HG02610 (cell line): Measurements from ENCODE around the gene PRR35.

Experiments used
- ATAC-seq: cut with Tn5 transposase; IDR thresholded peaks from one replicate; pipeline ENCODE4 v1.9.1; 2021; ENCODE audit warnings: mild to moderate bottlenecking, moderate library complexity; ENCODE audit not compliant: unreplicated experiment

The PRR35 gene

DNA sequence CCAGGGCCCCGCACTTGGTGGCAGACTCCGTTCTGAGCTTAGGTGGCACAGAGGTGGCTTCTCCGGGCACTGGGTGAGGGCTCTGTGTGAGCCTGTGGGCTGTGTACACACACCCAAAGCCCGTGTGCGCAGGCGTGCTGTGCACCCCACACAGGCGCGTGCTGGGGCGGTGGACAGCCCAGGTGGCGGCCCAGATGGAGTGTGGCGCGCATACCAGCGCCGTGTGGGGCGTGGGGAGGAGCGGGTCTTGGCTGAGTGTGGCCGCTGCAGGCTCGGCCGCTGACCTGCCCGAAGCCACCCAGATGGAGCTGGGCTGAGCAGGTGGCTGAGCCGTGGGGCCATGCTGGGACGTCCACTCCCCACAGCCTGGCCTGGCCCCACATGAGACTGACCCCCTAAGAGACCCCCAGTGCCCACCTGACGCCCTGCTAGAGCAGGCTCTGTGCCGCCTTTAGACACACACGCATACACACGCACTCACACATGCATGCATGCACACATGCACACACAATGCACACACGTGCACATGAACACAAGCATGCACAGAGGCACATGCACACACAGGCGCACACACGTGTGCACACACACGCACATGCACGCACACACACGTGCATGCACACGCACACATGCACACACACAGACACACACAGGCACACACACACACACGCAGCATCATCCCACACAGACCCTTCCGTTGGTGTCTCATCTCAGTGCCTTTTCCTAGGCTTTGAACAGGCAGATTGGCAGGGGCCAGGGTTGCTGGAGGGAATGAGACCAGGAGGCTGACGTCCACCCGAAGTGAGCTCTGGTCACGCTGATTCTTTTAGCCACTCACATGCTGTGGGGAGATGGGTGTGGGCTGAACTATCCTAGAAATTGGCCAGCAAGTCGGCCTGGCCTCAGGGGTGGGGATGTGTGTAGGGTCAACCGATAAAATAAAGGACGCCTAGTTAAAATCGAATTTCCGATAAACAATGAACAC is 2.1 kb downstream of the PRR35 start:
- no peak for ATAC-seq

DNA sequence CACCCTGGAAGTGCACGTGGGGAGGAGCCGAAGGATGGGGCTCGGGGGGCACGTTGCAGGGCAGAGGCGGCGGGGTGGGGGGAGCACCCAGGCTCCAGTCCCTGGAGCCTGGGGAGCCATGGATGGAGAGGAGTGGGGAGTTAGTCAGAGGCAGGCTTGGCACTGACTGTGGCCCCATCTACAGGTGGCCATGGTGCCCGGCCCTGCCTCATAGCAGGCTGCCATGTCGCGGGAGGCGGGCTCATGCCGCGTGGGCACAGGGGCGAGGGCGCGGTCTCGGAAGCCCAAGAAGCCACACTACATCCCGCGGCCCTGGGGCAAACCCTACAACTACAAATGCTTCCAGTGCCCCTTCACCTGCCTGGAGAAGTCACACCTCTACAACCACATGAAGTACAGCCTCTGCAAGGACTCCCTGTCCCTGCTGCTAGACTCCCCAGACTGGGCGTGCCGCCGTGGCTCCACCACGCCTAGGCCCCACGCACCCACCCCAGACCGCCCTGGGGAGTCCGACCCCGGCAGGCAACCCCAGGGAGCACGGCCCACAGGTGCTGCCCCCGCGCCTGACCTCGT is 3.0 kb downstream of the PRR35 start:
- no peak for ATAC-seq

DNA sequence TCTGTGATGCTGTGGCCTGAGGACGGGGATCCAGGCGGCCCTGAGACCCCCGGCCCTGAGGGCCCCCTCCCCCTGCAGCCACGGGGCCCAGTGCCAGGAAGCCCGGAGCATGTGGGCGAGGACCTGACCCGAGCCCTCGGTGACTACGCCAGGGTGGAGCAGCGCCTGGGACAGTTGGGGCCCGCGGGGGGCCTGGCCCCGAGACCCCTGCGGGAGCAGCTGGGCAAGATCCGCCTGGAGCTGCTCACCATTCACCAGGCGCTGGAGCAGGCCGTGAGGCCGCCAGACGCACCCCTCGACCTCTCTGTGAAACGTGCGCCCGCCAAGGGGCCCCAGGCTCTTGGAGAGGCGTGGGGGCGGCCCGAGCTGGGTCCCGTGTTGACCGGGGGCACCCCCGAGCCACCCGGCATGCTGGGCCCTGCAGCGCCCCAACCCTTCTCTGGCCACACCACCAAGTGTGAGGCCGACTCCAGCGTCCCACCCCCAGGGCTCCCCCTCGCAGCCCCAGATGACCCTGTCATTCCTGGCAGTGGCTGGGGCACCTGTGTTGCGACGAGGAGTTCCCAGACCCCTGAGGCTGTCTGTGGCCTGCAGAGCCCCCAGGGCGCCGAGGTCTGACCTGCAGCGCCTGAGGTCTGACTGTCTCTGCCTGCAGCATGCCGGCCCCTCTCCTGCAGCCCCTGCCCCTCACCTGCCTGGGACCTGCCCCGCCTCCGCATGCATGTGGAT is 4.7 kb downstream of the PRR35 start:
- no peak for ATAC-seq

DNA sequence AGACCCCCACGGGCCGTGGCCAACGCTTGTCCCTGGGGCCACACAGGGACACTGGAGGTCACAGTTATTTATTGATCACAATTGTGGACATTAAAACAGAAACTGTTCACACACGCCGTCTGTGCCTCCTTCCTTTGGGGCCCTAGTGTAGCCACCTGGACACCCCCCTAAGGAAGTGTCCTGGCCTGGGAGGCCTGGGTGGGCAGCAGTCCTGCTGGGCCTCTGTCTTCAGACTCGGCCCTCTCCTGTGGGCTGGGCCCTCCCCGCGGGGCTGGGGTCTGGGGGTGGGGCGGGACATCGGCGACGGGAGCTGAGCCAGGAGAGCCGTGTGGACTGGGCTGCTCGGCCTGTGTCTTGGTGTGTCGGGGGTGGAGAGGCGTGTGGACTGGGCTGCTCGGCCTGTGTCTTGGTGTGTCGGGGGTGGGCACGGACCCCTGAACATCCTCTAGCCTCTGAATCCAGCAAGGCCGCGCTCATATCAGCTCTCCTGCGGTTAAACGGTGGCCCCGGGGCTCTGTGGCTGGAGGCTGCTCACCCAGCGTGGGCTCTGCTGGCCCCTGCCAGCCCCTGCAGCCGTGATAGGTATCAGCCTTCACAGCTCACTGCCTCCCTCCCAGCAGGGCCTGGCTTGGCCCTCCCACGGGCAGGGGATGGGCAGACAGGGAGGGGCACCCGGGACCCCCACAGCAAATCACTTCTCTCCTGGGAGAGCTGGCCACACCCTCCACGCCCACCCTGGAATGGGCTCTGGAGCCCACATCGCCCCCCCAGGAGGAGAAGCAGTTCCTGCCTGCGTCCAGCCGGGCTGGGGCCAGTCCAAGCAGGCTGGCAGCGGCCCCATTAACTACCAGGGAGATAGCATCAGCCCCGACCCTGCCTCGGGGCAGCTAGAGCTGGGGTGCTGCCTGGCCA is 5.5 kb downstream of the PRR35 start:
- ATAC-seq, result no peak

DNA sequence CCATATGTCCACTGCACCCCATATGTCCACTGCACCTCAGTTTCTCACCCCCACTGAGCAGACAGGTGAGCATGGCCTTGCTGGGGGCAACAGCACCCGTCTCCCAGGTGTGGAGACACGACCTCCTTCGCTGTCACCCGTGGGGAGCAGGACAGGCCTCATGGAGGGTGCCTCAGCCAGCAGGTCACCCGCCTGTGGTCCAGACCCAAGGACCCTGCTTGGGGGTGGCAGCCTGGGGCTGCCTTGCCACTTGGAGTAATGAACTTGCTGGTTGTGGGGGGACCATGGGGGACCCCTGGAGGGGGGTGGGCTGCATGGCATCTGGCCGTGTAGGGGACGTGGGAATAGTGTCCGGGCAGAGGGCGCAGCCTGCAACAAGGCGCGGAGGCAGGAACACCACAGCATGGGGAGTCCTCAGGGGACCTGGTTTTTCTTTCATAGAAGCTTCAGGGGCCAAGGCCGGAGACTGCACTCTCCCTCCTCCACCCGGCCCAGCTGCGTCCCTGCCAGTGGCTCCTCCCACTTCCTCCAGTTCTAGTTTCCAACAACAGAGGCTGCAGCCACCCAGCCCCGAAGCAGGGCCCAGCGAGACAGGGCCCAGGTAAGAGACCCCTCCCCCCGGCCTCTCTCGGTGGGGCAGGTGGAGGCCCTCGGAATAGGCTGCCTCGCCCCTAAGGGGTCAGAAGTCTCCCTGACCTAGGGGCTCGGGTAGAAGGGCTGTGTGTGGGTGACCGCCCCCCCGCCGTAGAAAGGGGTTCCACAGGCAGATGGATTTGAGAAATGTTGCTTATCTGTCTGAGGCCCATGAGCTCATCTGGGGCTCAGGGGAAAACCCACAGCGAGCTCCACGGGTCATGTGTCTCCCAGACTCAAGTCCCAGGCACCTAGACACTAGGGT is 6.5 kb downstream of the PRR35 start, which contains the start of gene NHLRC4:
Gene NHLRC4, plus strand, starts transcription at position 531 of the 898 bp plus-strand sequence. CDS start 1,043 bp downstream, outside the sequence.
- ATAC-seq, result no peak

DNA sequence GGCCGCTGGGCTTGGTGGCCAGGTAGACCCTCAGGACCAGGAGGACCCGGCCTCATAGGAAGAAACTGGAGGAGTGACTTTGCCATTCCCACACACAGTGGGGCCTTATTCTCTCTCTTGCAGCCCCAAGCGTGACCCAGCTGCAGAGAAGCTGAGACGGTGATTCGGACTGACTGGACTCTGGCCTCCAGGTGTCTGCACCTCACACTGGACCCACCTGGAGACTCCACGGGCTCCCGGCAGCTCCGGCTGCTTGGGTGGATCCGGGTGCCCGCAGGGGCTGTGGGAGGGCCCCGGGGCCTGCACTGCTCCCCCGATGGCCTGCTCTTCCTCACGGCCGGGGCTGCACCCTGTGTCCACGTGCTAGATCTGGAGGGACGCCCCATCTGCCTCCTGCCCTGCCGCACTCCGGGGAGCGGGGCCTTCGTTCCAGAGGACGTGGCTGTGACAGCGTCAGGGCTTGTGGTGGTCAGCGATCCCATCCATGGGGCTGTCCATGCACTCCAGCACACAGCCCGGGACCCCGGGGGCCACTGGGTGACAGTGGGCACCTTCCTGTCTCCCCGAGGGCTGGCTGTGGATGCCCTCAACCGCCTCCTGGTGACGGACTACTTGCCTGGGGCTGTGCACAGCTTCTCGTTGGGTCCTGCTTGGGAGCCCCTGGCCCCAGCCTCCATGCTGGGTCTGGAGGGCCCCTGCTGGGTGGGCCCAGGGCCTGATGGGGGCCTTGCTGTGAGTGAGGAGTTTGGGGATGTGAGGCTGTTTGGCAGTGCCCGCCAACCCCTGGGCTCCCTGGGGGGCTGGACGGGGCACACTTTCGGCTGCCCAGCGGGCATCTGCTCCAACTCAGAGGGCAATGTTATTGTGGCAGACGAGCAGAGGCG is 7.4 kb downstream of the PRR35 start:
- no peak for ATAC-seq

DNA sequence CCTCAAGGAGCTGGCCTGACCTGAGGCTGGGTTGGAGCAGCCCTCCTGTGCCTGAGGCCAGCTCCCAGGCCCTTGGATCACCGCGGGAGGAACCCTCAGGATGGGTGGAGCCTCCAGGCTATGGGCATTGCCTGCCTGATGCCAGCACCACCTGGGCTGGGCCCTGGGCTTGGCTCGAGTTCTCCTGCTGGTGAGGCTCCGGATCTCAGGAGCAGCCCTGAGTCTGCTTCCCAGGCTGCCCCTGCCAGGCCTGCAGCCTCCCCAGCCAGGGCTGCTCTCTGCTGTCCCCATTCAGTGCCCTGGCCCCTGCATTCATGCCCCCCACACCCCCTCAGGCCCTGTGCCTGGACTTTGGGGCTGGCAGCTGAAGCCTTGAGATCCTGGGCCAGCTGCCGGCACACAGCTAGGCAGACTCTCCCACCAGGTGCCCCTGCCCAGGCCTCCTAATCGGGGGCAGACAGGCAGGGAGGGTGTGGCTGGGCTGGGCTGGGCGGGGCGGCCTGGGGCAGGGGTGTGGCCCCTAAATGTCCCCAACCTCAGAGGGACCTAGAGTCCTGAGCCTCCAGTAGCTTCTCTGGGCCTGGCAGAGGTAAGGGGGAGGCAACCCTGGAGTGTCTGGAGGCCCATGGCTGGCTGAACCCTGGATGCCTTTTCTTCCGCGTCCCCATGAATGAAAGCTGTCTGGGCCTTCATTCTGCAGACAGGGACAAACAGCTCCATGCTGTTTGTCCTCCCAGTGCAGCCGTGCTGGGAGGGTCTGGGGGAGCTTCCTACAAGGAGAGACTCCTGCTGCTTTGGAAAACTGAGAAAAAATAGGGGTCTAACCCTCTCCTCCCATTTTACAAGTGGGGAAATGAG is 8.4 kb downstream of the PRR35 start:
- ATAC-seq, result no peak

DNA sequence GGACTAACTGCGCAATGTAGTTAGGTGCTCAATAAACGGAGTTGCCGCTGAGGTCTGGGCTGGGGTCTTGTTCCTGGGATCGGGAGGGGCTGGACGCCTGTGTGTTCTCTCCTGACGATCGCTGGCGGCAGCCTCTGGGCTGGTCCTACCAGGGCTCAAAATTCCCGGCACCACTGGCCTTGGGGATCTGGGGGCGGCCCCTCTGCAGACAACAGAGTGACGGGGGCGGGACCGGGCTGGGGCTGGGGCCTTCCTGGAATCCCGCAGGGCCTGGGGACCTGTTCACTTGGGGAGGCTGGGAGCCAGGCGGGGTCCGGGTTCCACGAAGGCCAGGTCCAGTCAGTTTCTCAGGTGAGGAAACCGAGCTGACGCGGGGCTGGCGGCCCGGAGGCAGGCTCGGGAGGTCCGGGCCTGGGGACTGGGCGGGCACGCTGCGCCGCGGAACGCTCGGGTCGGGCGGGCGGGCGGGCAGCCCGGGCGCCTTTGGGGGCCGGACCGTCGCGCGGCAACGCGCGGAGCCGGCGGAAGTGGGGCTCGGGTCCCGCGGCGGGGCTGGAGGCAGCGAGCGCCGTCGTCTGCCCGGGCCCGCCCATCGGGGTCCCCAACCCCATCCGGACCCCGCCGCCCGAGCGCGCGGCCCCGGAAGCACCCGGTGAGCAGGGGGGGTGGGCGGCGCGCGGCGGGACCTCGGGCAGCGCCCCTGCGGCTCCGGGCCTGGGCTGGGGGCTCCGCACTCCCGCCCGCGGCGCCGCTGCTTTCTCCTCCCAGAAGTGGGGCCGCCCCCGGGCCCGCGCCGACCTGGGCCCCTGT is 9.5 kb downstream of the PRR35 start, which contains the start of gene PIGQ:
Gene PIGQ, plus strand, starts transcription at position 524 of the 810 bp plus-strand sequence. CDS start 4,107 bp downstream, outside the sequence.
- peak; percentile 47 for ATAC-seq

DNA sequence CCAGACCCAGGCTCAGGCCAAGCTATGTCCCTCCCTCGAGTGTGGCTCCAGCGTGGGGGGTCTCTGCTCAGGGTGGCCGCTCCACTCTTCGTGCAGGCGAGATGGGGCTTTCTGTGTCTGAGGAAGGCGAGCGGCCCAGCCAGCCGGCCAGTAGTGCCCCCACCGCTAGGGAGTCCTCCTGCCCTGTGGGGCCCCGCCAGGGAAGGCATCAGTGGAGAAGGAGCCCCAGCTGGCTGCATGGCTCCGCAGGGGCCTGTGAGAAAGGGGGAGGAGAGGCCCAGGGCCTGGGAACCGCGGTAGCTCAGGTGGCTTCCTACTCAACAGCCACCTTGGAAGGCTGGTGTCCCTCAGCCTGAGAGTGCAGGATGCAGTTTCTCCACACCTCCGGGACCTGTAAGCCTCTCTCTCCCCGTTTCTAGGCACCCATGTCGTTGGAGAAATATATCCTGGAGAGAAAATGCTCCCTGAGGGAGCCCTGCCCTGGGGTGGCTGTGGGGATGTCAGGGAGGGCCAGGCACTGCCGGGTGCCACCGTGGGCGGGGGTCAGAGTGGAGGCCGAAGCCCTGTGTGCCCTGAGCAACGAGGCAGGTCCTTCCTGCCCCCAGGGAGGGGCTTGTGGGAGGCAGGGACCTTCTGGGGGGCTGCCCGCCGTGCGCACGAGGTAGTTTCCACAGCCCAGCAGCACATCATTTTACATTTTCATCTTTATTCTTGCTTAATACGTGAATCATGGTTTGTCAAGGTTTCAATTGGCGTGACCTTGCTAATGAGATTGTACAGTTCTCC is 12.9 kb downstream of the PRR35 start:
- ATAC-seq, result no peak

DNA sequence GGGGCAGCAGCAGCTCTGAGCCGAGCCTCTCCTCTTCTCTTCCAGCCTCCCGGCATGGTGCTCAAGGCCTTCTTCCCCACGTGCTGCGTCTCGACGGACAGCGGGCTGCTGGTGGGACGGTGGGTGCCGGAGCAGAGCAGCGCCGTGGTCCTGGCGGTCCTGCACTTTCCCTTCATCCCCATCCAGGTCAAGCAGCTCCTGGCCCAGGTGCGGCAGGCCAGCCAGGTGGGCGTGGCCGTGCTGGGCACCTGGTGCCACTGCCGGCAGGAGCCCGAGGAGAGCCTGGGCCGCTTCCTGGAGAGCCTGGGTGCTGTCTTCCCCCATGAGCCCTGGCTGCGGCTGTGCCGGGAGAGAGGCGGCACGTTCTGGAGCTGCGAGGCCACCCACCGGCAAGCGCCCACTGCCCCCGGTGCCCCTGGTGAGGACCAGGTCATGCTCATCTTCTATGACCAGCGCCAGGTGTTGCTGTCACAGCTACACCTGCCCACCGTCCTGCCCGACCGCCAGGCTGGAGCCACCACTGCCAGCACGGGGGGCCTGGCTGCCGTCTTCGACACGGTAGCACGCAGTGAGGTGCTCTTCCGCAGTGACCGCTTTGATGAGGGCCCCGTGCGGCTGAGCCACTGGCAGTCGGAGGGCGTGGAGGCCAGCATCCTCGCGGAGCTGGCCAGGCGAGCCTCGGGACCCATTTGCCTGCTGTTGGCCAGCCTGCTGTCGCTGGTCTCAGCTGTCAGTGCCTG is 14.0 kb downstream of the PRR35 start:
- ATAC-seq, result no peak

DNA sequence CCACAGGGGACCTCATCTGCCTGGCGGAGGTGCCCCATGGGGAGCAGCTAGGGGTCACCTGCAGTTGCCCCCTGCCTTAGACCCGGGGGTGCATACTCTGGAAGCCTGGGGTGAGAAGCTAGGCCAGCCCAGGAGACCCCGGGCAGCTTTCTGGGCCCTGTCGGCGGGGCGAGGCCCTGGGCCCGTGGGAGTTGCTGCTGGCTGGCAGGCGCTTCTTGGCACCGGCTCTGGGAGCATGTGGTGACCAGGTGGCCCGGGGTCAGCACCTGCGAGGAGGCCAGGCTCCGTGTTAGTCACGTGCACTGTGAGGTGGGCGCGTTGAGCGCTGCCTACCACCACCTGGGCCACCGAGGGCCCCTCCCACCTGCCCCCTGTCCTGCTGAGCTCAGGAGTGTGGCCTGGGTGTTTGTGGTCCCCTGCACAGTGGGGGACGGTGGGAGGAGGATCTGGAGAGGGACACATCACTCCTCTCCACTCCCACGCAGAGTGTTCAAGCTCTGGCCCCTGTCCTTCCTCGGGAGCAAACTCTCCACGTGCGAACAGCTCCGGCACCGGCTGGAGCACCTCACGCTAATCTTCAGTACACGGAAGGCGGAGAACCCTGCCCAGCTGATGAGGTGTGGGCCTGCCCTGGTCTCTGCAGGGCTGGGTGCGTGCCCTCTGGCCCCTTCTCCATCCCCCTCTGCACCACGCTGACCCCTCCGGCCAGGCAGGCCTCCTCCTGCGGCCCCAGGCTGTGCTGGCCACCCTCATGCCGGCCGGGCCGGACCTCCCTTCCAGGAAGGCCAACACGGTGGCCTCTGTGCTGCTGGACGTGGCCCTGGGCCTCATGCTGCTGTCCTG is 15.4 kb downstream of the PRR35 start:
- no peak for ATAC-seq

DNA sequence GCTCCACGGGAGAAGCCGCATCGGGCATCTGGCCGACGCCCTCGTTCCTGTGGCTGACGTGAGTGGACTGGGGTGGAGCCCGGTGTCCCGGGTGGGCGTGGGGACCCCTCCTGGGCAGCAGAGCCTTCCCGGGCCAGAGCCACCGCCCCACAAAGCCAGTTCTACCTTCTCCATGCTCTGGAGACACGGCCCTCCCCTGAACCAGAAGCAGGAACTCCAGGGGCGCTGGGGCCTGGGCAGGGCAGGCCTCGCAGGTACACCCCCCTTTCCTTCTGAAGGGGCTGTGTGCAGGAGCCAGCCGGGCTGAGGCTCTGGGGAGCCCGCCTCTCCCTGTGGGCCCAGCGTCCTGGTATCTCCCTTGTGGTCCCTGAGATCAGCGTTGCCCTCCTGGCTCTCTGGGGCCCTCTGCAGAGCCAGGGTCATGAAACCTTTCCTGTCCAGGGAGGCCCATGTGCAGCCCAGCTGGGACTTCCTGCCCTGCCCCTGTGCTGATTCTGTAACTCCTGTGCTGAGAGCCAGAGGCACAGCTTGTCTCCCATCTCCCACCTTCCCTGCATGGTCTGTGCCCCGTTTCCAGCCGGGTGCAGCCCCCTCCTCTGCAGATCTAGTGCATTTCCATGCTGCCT is 16.1 kb downstream of the PRR35 start:
- ATAC-seq, result no peak

DNA sequence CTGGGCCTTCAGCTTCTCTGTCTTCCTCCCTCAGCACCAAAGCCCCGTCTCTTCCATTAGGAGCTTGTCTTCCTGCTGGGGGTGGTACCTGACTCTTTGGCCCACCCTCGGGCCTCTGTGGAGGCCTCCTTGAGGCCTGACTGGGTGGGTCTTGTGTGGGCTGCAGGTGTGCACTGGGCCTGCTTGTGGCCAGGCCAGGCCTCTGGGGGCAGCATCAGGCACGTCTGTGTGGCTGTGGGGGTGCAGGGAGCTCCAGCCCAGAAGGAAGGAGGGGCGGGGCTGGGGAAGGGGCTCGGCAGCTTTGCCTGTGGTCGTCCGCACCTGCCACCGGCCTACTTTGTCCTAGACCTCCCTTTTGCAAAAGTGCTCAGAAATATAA is 16.6 kb downstream of the PRR35 start:
- ATAC-seq, result no peak

DNA sequence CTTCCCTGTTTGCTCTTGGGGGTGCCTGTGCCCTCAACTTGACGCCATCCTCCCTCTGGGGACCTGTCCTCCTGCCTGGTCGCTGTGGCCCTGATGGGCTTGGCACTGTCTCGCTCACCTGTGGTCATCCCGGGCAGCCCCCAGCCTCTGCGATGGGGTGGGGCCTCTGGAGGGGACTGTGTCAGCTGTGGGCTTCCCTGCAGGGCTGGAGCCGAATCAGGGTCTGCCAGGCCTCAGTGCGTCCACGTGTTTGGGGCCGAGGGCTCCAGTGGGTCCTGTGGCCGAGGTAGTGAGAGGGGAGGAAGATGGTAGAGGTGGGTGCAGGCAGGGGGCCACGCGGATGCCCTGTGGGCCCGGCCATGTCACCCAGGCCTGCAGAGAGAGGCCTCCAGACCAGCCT is 17.6 kb downstream of the PRR35 start:
- ATAC-seq, result no peak
